ENCODE data around the gene MAGEF1.

MAGEF1 gene

DNA sequence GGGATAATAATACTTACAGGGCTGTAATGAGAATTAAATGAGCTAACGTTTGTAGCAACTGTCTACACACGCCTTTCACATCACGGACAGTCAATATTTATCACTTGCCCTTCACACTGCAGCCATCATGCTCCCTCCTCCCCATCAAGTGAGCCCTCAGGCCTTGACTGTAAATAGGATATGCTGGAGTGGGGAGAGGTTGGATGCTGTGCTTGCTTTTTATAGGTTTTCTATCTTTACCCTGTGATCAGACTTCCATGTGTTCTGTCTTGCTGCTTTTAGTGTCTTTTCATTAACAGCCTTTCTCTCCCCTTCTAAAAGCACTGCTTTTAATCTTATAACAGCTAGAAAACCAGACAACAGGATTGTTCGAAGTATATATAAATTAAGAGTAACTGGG is 12.8 kb upstream of the MAGEF1 start:
- DNase-seq, result no peak

- no peak for DNase-seq
Observed at GRCh38 chr3:184719709-184720108, 7.8 kb upstream of the MAGEF1 start.

- DNase-seq, result no peak
Observed at GRCh38 chr3:184718431-184718830, 6.6 kb upstream of the MAGEF1 start.

GRCh38 chr3:184717399-184717983 is 5.6 kb upstream of the MAGEF1 start:
- no peak for DNase-seq

GRCh38 chr3:184716622-184717398 is 4.9 kb upstream of the MAGEF1 start:
- DNase-seq, result no peak

DNA sequence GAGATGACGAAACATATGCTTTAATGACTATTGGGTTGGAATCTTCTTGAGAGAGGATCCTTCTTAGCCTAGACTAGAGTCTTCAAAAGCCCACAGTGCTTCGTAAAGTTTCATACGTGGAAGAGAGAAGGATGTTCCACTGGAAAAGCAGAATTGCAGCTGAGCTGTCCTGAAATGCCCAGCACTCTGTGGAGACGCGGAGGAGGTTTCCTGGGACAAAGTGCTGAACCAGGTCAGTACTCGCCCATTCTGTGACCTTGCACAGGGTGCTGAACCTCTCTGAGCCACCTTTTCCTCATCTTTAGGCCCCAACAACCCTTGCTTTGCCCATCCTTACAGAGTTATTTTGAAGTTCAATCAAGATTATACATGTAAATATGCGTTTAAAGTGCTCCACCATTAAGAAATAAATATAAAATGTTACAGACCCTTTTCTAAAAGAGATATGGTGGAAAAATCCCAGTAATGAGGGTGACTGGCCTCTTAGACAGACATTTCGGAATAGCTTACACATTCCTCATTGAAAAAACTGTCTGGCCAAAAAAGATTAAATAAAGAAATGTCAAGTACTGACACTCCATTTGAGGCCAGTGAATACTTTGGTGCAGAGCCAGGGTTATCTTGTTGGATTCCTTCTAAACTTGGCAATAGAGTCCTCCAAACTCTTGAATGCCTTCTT is 4.2 kb upstream of the MAGEF1 start:
- DNase-seq, result no peak

DNA sequence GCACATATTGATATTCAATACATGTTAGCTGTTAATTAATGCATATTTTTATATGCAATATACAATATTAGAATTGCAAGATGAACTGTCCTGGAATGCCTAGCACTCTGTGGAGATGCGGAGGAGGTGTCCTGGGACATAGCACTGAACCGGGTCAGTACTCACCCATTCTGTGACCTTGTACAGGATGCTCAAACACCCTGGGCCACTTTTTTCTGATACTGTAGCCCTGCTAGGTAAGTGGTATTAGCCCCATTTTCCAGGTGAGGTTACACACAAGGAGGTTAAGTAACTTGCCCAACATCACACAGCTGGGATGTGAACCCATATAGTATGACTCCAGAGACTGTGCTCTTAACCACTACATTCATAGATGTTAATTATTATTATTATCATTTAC is 1.7 kb upstream of the MAGEF1 start:
- no peak for DNase-seq

DNA sequence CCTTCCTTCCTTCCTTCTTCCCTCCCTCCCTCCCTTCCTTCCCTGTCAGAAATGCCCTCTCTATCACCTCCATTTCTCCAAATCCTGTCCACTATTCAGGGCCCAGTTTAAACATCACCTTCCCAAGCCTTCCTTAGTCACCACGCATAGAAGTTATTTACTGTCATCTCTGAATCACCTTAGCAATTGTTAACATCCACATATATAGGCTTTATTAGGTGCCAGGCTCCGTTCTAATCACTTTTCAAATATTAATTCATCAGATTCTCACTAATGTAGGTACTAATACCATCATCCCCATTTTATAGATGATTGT is 1.1 kb upstream of the MAGEF1 start:
- DNase-seq, result no peak

GRCh38 chr3:184712248-184713039 is 580 bp upstream of the MAGEF1 start:
- DNase-seq, result no peak

DNA sequence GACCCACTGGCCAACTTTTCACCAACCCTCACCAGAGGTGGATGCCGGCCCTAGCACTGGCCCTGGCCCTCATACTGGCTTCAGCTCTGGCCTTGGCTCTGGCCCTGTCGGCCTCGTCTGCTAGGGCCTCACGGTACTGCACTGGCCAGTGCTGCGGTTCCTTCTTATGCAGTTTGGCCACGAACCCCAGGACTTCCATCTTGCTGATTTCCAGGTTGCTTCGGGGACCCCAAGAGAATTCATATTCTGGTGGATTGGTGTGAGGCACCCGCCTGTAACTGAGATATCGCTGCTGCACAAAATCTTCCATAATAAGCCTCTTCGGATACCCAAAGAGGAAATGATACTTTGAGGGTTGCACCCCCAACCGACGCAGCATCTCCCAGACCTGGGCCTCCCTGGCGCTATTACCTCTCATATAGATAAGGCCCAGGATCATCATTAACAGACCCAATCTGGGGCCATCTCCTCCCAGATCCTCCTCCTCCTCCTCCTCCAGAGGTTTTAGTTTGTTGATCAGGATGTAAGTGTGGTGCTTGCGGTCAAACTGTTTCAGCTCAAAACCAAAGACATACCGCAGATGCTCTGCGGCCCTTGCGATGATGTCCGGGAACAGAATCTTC is 883 bp downstream of the MAGEF1 start:
- peak; percentile 63 for DNase-seq

DNA sequence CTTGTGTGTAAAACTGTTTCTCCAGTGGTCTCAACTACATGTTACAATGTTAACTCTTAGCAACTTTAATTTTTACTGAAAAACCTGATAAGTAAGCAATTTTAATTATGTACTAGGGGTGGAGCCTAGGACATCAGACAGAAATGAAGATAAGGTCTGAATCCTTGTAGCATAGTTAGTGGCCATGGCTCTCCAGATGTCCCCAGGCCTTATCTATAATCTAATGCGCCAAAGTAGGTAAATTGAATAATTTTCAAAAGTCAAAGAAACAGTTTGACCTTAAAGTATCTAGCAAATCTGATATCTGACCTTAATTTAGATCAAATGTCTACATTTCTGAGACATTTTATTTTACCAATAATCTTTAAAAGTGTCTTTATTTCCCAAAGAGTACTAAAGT is 8.2 kb downstream of the MAGEF1 start:
- no peak for DNase-seq

DNA sequence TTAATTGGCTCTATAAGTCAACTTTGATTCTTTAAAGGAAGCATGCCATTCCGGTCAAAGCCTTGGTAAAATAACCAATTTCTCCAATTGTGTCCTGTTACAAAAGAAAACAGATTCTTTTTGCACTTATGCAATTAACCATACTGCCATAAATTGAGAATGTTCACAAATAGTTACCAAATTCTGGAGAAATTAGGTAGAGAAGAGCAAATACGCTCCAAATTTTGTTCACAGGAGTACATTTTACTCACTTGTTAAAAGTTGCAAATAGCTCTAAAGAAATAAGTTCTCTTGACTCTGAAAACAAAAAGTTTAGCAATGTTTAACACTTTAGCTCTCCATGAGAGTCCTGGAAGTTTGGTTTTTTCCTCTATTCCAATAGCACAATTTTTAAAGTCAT is 11.1 kb downstream of the MAGEF1 start:
- DNase-seq, result no peak

- no peak for DNase-seq
Observed at GRCh38 chr3:184697845-184698244, 14.0 kb downstream of the MAGEF1 start.

DNA sequence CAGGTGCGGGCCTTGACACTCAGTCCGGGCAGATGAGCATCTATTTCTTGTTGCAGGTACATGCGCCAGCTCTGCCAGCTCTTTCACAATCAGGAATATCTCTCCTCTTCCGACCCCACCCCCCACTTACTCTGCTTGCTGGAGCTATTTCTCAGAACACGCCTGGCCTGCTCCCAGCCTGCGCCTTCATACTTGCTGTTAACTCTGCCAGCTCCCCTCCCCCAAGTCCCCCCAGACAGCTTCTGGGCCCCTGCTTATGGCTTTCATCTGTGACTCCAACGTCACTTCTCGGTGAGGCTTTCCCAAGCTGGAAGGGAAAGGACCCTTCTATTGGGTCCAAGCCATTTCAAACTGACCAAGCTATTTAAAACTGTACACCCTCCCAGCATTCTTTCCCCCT is 15.2 kb downstream of the MAGEF1 start:
- no peak for DNase-seq

DNA sequence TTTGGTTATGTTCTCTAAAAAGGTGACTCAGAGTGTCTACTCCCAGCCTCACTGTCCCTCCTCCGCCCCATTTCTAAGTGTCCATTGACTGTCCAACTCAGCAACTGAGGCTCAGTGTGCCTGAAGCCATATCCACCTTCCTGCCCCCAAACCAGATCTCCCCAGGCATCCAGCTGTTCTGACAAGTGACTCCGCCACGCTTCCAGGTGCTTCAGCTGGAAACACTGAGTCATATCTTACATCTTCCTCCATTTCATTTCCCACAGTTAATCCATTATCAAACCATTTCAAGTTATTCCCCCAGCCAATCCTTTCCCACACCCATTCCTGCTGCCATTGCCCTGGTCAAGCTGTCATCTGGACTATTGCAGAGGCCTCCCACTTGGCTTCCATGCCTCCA is 17.1 kb downstream of the MAGEF1 start:
- DNase-seq, result no peak

DNA sequence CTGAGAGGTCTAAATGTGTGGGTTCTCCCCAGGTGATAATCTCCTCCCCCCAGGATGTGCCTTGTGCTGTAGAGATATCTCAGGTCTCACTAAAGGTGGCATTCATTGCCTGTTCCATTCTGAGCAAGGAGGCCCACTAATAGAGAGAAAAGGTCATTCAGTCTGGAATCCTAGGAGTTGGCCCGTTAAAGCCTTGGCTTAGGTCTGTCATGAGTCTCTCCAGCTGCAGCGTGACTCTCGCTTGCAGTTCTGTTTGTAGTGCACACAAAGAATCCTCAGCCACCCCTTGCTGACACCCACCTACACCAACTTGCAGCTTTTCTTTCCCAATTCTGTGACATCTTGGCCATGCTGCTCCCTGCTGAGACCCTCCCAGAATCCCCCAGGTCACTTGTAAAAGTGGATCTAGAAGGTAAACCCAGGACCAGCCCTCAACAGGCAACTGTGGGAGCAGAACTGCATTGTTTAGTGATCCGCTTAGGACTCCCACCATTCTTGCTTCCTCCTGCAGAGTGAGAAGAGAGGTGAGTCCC is 17.7 kb downstream of the MAGEF1 start:
- no peak for DNase-seq

DNA sequence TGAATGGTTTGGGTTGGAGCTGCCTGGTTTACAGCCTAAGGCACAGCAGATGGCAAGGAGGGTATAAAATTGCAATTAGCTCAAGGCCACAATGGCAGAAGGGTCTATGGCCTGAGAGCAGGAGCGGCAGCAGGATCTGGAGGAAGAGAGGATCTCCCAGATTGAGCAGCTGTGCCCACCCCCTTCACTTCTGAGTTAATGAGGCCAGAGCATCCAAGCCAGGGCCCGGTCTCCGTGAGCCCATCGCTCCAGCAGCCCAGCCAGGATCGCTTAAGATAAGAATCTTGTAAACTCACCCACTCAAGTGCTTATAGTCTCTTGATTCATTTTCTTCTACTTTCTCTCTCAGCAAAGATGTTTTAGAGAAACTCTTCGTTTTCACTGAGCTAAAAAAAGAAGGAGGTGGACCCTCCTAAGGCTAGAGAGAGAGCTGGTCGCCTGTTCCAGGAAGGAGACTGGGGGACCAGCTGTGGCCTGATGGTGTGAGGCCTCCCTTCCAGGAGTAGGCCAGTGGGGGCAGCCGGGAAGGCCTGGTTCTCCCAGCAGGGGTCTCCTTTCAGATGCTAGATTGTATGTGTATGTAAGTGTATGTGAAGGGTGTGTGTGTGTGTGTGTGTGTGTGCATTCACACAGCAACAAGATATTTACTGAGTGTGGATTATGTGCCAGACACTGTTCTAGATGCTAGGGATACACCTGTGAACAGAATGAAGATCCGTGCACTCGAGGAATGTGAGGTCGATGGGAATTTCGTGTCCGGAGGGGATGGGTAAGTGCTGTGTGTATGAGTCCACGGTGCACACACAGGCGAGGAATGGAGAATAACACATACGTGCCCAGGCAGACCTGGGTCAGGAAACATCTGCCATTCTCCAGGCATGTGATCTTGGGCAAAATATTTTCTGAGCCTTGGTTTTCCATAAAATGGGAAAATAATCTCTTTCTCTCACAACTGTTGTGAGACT is 18.6 kb downstream of the MAGEF1 start:
- no peak for DNase-seq

- DNase-seq, result no peak
Observed at GRCh38 chr3:184691397-184692231, 20.2 kb downstream of the MAGEF1 start.

- DNase-seq, result no peak
Observed at GRCh38 chr3:184690192-184690883, 21.5 kb downstream of the MAGEF1 start.

DNA sequence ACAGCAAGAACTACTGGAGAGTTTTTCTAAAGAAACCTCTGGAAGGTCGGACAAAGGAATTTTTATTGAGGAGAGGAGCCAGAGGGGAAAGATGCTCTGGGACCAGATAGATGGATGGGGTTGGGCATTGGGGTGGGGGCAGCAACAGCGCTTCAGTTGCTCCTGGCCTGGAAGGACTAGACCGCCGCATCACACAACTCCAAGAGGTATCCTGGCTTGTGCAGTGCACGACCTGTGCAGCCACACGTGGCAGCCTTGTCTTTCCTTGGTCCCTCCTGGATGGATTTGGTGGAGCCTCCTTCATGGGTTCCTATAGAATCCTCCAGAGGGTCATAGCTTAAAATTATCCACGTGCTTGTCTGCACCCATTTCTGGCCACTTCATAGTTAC is 23.0 kb downstream of the MAGEF1 start:
- no peak for DNase-seq

Measured in activated CD8-positive, alpha-beta memory T cell treated with anti-CD3 and anti-CD28 coated beads, Interleukin-2, amount 50 U/mL, for 48 hours (primary cell).